Activated CD4-positive, alpha-beta T cell treated with anti-CD3 and anti-CD28 coated beads, Interleukin-2, Interleukin-6, amounts not matched to agents 100 ng/mL and 50 ng/mL, durations not matched to agents 16 hours and 8 hours (primary cell): ENCODE measurements around the gene SMIM30.

ENCODE experiments used
- DNase-seq: peaks from one replicate; pipeline ENCODE4 v3.0.0-alpha.2; 2020

SMIM30 gene

GRCh38 chr7:113099284-113099919 lies 19.0 kb downstream of the SMIM30 start:
- DNase-seq = no peak

- DNase-seq = no peak
These were observed 23.7 kb downstream of the SMIM30 start for GRCh38 chr7:113094517-113095249.

- DNase-seq = no peak
These were observed 24.8 kb downstream of the SMIM30 start for GRCh38 chr7:113093561-113093960.

- no peak for DNase-seq
These were observed 25.6 kb downstream of the SMIM30 start for GRCh38 chr7:113092762-113093161.

GRCh38 chr7:113087071-113087998 lies 31.0 kb downstream of the SMIM30 start:
- DNase-seq = no peak

- DNase-seq = peak; percentile 49
These were observed 31.9 kb downstream of the SMIM30 start, which contains the start of gene GPR85 for GRCh38 chr7:113086431-113086888. TSS of gene GPR85 (minus strand) at chr7:113086827. CDS start at chr7:113084721, 2,106 bp downstream.

GRCh38 chr7:113085781-113086390 lies 32.5 kb downstream of the SMIM30 start:
- DNase-seq = no peak

GRCh38 chr7:113084496-113085172 lies 33.7 kb downstream of the SMIM30 start:
- DNase-seq = no peak

GRCh38 chr7:113083816-113084495 lies 34.4 kb downstream of the SMIM30 start:
- no peak for DNase-seq

- DNase-seq = no peak
These were observed 35.1 kb downstream of the SMIM30 start for GRCh38 chr7:113083132-113083815.

- no peak for DNase-seq
These were observed 40.0 kb downstream of the SMIM30 start for GRCh38 chr7:113078331-113078730.

- DNase-seq = no peak
These were observed 41.7 kb downstream of the SMIM30 start for GRCh38 chr7:113076703-113077102.

GRCh38 chr7:113071465-113071864 lies 46.9 kb downstream of the SMIM30 start:
- DNase-seq = no peak
